ENCODE measurements around the gene SPHK2.

DNA sequence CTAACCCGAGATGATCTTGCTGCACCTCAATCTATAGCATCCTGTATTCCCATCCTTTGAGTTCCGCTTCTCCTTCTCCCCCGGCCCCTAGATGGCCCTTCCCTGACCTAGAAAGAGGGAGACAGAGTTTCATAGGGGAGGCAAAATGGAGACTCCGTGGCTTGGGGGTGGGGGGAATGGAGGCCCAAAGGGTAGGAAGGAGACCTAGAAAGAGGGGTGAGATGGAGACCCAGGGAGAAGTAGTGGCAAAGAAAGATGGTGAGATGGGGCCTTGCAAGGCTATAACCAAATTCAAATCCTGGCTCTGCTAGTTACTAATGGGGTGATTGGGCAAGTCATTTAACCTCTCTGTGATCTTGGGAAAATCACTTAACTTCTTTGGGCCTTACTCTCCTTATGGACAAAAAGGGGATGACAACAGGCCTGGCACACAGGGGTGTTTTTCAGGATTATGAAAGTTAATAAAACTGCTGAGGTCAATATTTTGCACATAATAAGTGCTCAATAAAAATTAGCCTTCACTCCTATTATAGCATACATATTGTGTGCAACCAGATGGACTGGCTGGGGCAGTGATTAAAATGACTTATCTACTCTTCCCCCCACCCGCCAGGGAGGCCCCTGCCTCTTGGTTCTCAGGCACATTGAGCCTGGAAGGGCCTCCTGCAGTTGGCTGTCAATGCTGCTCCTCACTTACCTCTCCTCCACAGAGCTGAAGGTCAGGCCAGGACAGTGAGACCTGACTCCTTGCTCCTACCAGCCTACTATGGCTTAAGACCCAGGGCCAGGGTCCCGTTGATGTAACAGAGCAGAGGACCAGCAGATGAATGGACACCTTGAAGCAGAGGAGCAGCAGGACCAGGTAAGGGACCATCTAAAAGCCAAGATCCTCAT is 633 bp downstream of the SPHK2 start:
- TF ChIP-seq, protein P1, sequence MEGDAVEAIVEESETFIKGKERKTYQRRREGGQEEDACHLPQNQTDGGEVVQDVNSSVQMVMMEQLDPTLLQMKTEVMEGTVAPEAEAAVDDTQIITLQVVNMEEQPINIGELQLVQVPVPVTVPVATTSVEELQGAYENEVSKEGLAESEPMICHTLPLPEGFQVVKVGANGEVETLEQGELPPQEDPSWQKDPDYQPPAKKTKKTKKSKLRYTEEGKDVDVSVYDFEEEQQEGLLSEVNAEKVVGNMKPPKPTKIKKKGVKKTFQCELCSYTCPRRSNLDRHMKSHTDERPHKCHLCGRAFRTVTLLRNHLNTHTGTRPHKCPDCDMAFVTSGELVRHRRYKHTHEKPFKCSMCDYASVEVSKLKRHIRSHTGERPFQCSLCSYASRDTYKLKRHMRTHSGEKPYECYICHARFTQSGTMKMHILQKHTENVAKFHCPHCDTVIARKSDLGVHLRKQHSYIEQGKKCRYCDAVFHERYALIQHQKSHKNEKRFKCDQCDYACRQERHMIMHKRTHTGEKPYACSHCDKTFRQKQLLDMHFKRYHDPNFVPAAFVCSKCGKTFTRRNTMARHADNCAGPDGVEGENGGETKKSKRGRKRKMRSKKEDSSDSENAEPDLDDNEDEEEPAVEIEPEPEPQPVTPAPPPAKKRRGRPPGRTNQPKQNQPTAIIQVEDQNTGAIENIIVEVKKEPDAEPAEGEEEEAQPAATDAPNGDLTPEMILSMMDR (IDR thresholded peaks at IDR 0.05; ENCODE audit: control extremely low read depth in 1 of 3, insufficient read depth in 1 of 3, low read depth in 1 of 3, low read length in 3 of 3) = no peak
- TF ChIP-seq SIN3A (conservative IDR thresholded peaks at IDR 0.05 in 1 of 2, IDR thresholded peaks at IDR 0.05 in 1 of 2; ENCODE audit: low read depth in 1 of 2, low read length in 2 of 2) (no peak), POLR2A (IDR thresholded peaks at IDR 0.05; ENCODE audit: control extremely low read depth in 1 of 2, low read depth in 2 of 2, low read length in 2 of 2) (no peak), BCL11A (IDR thresholded peaks at IDR 0.05; ENCODE audit: low read depth in 2 of 2, low read length in 2 of 2) (no peak), TAF7 (optimal IDR thresholded peaks at IDR 0.05; ENCODE audit: borderline replicate concordance, low read depth, low read length) (no peak)

Data from H1 (cell line).